Bone marrow (tissue), 2 donors: ENCODE measurements around the gene PLGRKT.
"Not testable (repeated sequence)": the region's sequence is repeated elsewhere in the genome, so short reads cannot be mapped to it uniquely, and the experiment has no call there.

Source experiments
- DNase-seq, 2 donors: peaks; one replicate each; lab custom pipeline; 2025; lab: John Stamatoyannopoulos, UW

PLGRKT gene

GRCh38 chr9:5430912-5431311 lies 6.8 kb downstream of the PLGRKT start:
- DNase-seq, result no peak

GRCh38 chr9:5429873-5430564 lies 7.7 kb downstream of the PLGRKT start:
- no peak for DNase-seq

DNA sequence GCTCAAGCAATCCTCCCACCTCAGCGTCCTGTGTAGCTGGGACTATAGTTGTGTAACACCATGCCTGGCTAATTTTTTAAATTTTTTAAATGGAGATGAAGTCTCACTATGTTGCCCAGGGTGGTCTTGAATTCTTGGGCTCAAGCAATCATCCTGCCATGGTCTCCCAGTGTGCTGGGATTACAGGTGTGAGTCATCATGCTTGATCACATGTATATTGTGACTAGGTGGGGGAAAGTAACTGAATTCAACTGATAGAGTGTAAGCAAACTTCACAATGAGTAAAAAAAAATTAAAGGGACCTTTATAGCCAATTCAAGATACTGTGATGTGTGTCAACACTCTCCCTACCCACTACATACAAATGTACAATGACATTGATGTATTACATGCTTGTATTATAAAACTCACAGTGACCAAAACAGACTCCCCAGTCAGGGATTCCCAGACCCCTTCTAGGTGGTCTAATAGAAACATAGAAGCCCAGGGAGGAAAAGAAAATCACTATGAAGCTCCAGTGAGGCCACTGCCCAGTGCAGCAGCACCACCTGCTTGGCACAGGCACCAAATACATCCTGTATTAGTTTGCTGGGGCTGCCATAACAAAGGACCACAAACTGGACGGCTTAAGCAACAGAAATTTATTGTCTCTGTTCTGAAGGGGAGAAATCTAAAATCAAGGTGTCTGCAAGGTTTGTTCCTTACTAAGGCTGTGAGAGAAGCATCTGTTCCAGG lies 8.8 kb downstream of the PLGRKT start:
- no peak for DNase-seq

- DNase-seq, result no peak
Measured at GRCh38 chr9:5428172-5428571, 9.6 kb downstream of the PLGRKT start.

DNA sequence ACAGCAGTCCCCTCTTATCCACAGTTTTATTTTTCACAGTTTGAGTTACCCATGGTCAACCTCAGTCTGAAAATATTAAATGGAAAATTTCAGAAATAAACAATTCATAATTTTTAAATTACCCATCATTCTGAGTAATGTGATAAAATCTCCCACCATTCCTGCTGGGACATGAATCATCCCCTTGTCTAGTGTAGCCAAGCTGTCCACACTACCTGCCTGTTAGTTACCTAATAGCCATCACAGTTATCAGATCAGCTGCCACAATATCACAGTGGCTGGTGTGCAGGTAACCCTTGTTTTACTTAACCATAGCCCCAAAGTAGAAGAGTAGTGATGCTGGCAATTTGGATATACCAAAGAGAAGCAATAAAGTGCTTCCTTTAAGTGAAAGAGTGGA lies 10.7 kb downstream of the PLGRKT start:
- DNase-seq, result no peak

GRCh38 chr9:5425006-5425628 lies 12.6 kb downstream of the PLGRKT start:
- peak in 1 of 2 donors; percentile 7 for DNase-seq

- DNase-seq, result no peak
Measured at GRCh38 chr9:5422276-5422675, 15.4 kb downstream of the PLGRKT start.

DNA sequence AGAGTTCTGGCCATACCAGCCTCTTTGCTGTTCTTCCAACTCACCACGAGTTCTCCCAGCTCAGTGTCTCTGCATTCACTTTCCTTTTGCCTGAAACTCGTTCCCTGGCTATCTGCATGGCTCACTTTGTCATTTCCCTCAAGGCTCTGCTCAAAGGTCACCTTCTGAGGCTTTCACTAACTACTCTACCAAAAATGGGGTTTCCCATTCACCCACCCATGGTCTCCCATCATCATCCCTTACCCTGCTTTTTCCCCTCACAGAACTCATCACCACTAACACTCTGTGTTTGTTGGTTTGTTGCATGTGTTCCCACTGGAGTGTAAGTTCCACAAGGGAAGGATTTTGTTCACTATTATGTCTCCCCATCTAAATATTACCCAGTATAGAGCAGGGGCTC lies 16.6 kb downstream of the PLGRKT start:
- DNase-seq, result no peak

DNA sequence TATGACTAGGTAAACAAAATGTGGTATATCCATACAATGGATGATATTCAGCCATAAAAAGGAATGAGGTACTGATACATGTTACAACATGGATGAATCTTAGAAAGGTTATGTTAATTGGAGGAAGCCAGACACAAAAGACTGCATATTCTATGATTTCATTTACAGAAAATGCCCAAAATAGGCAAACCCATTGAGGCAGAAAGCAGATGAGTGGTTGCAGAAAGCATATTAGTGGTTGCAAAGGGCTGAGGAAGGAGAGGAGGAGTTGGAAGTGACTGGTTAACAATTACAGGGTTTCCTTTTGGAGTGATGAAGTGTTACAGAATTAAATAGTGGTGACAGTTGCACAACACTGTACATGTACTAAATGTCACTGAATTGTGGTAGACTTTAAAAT lies 17.7 kb downstream of the PLGRKT start:
- no peak for DNase-seq

- DNase-seq, result no peak
Measured at GRCh38 chr9:5418481-5418880, 19.2 kb downstream of the PLGRKT start.

DNA sequence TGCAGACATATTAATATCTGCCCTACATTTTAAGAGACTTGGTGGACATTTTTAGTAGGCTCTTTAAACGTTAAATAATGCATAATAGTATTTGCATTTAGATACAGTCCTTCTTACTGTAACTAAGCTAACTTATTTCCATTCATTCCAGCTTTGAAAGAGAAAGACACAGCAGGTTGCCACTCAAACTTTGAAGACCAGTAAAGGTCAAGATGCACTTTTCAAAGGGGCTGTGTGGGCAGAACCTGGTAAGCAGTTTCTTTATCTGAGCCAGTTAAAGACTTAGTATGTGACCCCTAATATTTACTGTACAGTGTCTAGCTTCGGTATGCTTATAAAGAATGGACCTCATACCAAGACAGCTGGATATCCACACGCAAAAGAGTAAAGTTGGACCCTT lies 20.8 kb downstream of the PLGRKT start:
- DNase-seq, result no peak

GRCh38 chr9:5408596-5408995 lies 29.1 kb downstream of the PLGRKT start:
- DNase-seq, result no peak

- no peak for DNase-seq
Measured at GRCh38 chr9:5402217-5402616, 35.5 kb downstream of the PLGRKT start.

DNA sequence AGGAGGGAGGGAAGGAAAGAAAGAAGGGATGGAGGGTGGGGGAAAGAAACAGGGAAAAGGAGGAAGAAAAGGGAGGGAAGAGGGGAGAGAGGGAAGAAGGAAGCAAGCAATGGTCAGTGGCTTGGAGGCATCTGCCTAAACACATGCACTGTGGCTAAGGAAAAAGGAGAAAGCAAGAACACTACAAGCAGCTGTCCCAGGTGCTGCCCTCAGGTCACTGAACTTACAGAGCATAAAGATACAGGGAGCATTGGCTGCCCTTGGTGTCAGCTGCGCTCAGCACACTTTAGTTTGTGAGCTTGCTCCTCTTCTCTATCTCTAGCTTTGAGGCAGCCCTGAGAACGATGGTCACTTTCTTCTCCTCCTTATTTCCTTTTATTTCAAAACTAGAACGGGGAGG lies 40.2 kb downstream of the PLGRKT start:
- not testable (repeated sequence) for DNase-seq

- DNase-seq, result no peak
Measured at GRCh38 chr9:5395428-5395827, 42.3 kb downstream of the PLGRKT start.

GRCh38 chr9:5393976-5394375 lies 43.7 kb downstream of the PLGRKT start:
- DNase-seq, result not testable (repeated sequence)

DNA sequence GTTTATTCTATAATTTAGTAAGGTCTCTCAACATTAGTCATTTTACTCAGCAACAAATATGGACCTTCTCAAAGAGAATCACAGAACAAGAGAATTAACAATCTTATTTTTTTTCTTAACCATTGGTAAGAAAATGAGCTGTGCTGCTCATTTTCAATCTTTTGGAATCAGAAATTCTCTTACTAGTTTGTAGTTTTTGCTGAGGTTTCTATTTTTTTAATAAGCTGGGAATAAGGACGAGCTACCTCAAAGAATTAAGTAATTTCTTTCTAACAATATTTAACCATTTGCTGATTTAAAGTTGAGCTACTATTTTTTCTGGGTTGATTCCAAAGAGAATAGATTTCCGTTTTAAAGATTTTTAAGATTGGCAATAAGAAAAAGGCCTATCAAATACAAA lies 44.2 kb downstream of the PLGRKT start:
- DNase-seq, result no peak

DNA sequence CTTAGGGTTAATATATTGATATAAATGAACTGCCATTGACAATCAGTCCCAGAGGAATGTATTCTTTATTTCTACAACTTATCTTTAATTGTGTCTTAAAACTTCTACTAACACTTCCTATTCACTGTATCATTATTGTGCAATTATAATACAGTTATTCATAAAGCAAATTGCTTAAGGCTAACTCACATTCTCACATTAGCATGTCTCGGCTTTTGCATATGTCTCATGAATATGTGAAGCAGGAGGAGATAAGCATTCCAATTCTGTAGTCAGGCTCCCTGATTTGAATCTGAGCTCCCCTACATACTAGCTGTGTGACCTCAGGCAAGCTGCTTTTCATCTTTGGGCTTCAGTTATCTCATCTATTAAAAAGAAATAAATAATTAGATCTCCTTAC lies 45.4 kb downstream of the PLGRKT start:
- DNase-seq, result no peak

DNA sequence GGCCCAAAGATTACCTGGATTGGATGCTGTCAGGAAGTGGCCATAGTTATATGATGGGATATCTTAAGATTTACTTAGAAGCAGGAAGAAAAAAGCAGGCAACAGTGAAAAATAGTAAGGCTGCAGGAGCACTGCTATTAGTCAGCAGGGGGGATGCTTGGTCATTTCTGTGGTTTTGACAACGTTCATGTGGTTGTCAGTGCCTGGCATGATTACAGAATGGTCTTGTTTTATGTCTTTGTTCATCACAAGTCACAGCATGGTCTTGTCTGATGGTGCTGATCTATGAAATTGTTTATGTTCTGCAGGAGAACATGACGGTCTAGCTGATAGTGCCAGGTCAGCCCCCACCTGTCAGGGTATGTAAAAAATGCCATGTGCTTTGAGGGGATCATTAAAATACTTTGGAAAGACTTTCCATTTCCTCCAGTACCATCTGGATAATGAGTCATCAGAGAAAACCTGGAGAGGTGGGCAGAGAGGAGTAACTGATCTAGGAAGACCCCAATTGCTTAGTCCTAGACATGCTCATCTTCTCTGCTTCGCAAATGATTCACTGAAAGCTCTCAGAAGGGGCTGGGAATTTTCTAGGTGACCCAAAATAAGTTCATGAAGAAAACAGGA lies 48.5 kb downstream of the PLGRKT start:
- peak in 1 of 2 donors; percentile 35 for DNase-seq

GRCh38 chr9:5388026-5388819 lies 49.5 kb downstream of the PLGRKT start:
- peak in 1 of 2 donors; percentile 5 for DNase-seq

DNA sequence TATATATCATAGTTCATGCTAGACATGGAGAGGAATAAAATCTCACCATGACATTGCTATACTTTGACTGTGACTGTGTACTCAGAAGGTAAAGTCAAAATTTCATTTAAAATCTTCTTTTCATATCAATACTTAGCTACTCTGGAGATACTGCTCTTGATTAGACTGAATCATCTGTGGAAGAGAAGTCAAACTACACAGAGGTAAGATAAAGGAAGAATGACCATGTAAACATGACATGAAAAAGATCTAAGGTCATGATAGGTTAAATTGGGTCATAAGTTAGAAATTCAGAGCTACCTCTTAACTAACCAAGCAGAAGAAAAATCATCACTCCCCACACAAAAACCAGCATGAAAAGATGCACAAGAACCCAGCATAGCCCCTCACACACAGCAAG lies 53.3 kb downstream of the PLGRKT start:
- DNase-seq, result no peak

GRCh38 chr9:5382479-5382878 lies 55.2 kb downstream of the PLGRKT start:
- no peak for DNase-seq
